ENCODE results near the gene FRMD4A.

- TF ChIP-seq POLR2A (IDR thresholded peaks at IDR 0.05; ENCODE audit: low read depth, low read length), result no peak
- TF ChIP-seq POLR2AphosphoS5 (IDR thresholded peaks at IDR 0.05; ENCODE audit: low read depth, low read length), result no peak
Measured at GRCh38 chr10:14047431-14047830, 283.3 kb downstream of the FRMD4A start.

Measured in GM12892 (cell line).